ENCODE measurements around the gene DPEP2NB.
"Not testable (repeated sequence)": the region's sequence is repeated elsewhere in the genome, so short reads cannot be mapped to it uniquely, and the experiment has no call there.

Gene DPEP2NB

GRCh38 chr16:67979955-67980678 lies 35.6 kb downstream of the DPEP2NB start, which contains the start of gene DPEP3:
Gene DPEP3, minus strand, starts transcription at chr16:67980499. Its CDS starts 119 bp downstream, at chr16:67980380.
- DNase-seq: no peak

- no peak for DNase-seq
Measured at GRCh38 chr16:67977469-67978227, 38.1 kb downstream of the DPEP2NB start.

GRCh38 chr16:67977005-67977404 lies 38.7 kb downstream of the DPEP2NB start:
- no peak for DNase-seq

GRCh38 chr16:67976205-67976604 lies 39.5 kb downstream of the DPEP2NB start:
- no peak for DNase-seq

GRCh38 chr16:67975321-67976105 lies 40.2 kb downstream of the DPEP2NB start:
- no peak for DNase-seq

- DNase-seq: not testable (repeated sequence)
Measured at GRCh38 chr16:67972285-67972684, 43.4 kb downstream of the DPEP2NB start.

GRCh38 chr16:67971111-67971510 lies 44.6 kb downstream of the DPEP2NB start:
- DNase-seq: no peak

GRCh38 chr16:67969254-67970039 lies 46.3 kb downstream of the DPEP2NB start:
- no peak for DNase-seq

- peak; percentile 87 for DNase-seq
Measured at GRCh38 chr16:67968400-67969253, 47.1 kb downstream of the DPEP2NB start, which contains the start of gene SLC12A4. Gene SLC12A4, minus strand, starts transcription at chr16:67968637. Its CDS starts 84 bp downstream, at chr16:67968553.

- no peak for DNase-seq
Measured at GRCh38 chr16:67967958-67968399, 47.7 kb downstream of the DPEP2NB start.

GRCh38 chr16:67967183-67967957 lies 48.3 kb downstream of the DPEP2NB start:
- no peak for DNase-seq

- DNase-seq: no peak
Measured at GRCh38 chr16:67966549-67967182, 49.0 kb downstream of the DPEP2NB start.

GRCh38 chr16:67965668-67966548 lies 49.8 kb downstream of the DPEP2NB start:
- DNase-seq: no peak

- DNase-seq: no peak
Measured at GRCh38 chr16:67964477-67965131, 51.1 kb downstream of the DPEP2NB start.

GRCh38 chr16:67963662-67964321 lies 51.9 kb downstream of the DPEP2NB start:
- DNase-seq: no peak
